Dendritic cell treated with granulocyte-macrophage colony-stimulating factor and Interleukin-4, amounts not matched to agents 40 ng/mL and 50 ng/mL, for 4 days (primary cell): ENCODE measurements around the gene POTEJ.
"Not testable (repeated sequence)": the region's sequence is repeated elsewhere in the genome, so short reads cannot be mapped to it uniquely, and the experiment has no call there.

Experiments
- H3K27ac Mint-ChIP-seq: one replicate; pipeline ENCODE4 v1.8.0; 2022; ENCODE audit warnings: mild to moderate bottlenecking, mixed read lengths
- H3K27me3 Mint-ChIP-seq: one replicate; pipeline ENCODE4 v1.8.0; 2022; ENCODE audit warnings: mild to moderate bottlenecking, mixed read lengths
- H3K36me3 Mint-ChIP-seq: one replicate; pipeline ENCODE4 v1.8.0; 2022; ENCODE audit warnings: low read depth, mixed read lengths
- H3K4me1 Mint-ChIP-seq: one replicate; pipeline ENCODE4 v1.8.0; 2022; ENCODE audit warnings: low read depth, mixed read lengths
- H3K4me3 Mint-ChIP-seq: one replicate; pipeline ENCODE4 v1.8.0; 2022; ENCODE audit warnings: mild to moderate bottlenecking, moderate library complexity, mixed read lengths
- H3K9me3 Mint-ChIP-seq: one replicate; pipeline ENCODE4 v1.8.0; 2022; ENCODE audit warnings: mixed read lengths
- intact Hi-C: fragments of 100-400 bp; cut with micrococcal nuclease; formaldehyde crosslinking; loops from one replicate; pipeline ENCODE4 v1.15.0; 2022

Gene POTEJ

GRCh38 chr2:130611140-130611539 lies at the start of gene POTEJ:
Gene POTEJ, plus strand, starts transcription at chr2:130611440. Its CDS starts 93 bp downstream, at chr2:130611533.
- H3K4me3 Mint-ChIP-seq, H3K27ac Mint-ChIP-seq, H3K9me3 Mint-ChIP-seq, intact Hi-C loops, H3K36me3 Mint-ChIP-seq, H3K4me1 Mint-ChIP-seq, H3K27me3 Mint-ChIP-seq: not testable (repeated sequence)

- H3K27ac Mint-ChIP-seq, H3K27me3 Mint-ChIP-seq, H3K36me3 Mint-ChIP-seq, intact Hi-C loops, H3K9me3 Mint-ChIP-seq, H3K4me1 Mint-ChIP-seq, H3K4me3 Mint-ChIP-seq: not testable (repeated sequence)
These were observed 45.1 kb upstream of the POTEJ start for GRCh38 chr2:130566165-130566564.

GRCh38 chr2:130571929-130572328 lies 39.3 kb upstream of the POTEJ start:
- H3K4me1 Mint-ChIP-seq, H3K27me3 Mint-ChIP-seq, intact Hi-C loops, H3K36me3 Mint-ChIP-seq, H3K4me3 Mint-ChIP-seq, H3K9me3 Mint-ChIP-seq, H3K27ac Mint-ChIP-seq: not testable (repeated sequence)

GRCh38 chr2:130574230-130574629 lies 37.0 kb upstream of the POTEJ start:
- intact Hi-C loops, H3K27me3 Mint-ChIP-seq, H3K36me3 Mint-ChIP-seq, H3K4me3 Mint-ChIP-seq, H3K4me1 Mint-ChIP-seq, H3K9me3 Mint-ChIP-seq, H3K27ac Mint-ChIP-seq: not testable (repeated sequence)

GRCh38 chr2:130576209-130576784 lies 34.9 kb upstream of the POTEJ start:
- H3K27me3 Mint-ChIP-seq, H3K27ac Mint-ChIP-seq, H3K36me3 Mint-ChIP-seq, H3K4me1 Mint-ChIP-seq, H3K4me3 Mint-ChIP-seq, intact Hi-C loops, H3K9me3 Mint-ChIP-seq: not testable (repeated sequence)

GRCh38 chr2:130577559-130577958 lies 33.7 kb upstream of the POTEJ start:
- H3K27ac Mint-ChIP-seq, H3K27me3 Mint-ChIP-seq: not testable (repeated sequence)

GRCh38 chr2:130579121-130579520 lies 32.1 kb upstream of the POTEJ start:
- intact Hi-C loops, H3K4me3 Mint-ChIP-seq, H3K27ac Mint-ChIP-seq, H3K36me3 Mint-ChIP-seq, H3K27me3 Mint-ChIP-seq, H3K4me1 Mint-ChIP-seq, H3K9me3 Mint-ChIP-seq: not testable (repeated sequence)

More at GRCh38 chr2:130577559-130577958, 33.7 kb upstream of the POTEJ start:
- H3K4me3 Mint-ChIP-seq, H3K4me1 Mint-ChIP-seq, intact Hi-C loops, H3K36me3 Mint-ChIP-seq, H3K9me3 Mint-ChIP-seq: not testable (repeated sequence)

- H3K36me3 Mint-ChIP-seq, H3K4me1 Mint-ChIP-seq, H3K4me3 Mint-ChIP-seq, intact Hi-C loops, H3K27ac Mint-ChIP-seq, H3K9me3 Mint-ChIP-seq, H3K27me3 Mint-ChIP-seq: not testable (repeated sequence)
These were observed 29.7 kb upstream of the POTEJ start for GRCh38 chr2:130581491-130581890.

GRCh38 chr2:130582970-130583369 lies 28.3 kb upstream of the POTEJ start:
- H3K27me3 Mint-ChIP-seq, H3K4me1 Mint-ChIP-seq, H3K9me3 Mint-ChIP-seq, H3K4me3 Mint-ChIP-seq, intact Hi-C loops, H3K27ac Mint-ChIP-seq, H3K36me3 Mint-ChIP-seq: not testable (repeated sequence)

- H3K36me3 Mint-ChIP-seq, H3K27ac Mint-ChIP-seq, H3K9me3 Mint-ChIP-seq, H3K27me3 Mint-ChIP-seq, H3K4me3 Mint-ChIP-seq, intact Hi-C loops, H3K4me1 Mint-ChIP-seq: not testable (repeated sequence)
These were observed 27.7 kb upstream of the POTEJ start for GRCh38 chr2:130583582-130583981.

GRCh38 chr2:130584726-130585125 lies 26.5 kb upstream of the POTEJ start:
- H3K36me3 Mint-ChIP-seq, H3K4me3 Mint-ChIP-seq, H3K4me1 Mint-ChIP-seq, H3K27me3 Mint-ChIP-seq, H3K9me3 Mint-ChIP-seq, intact Hi-C loops, H3K27ac Mint-ChIP-seq: not testable (repeated sequence)

- H3K9me3 Mint-ChIP-seq, intact Hi-C loops, H3K4me1 Mint-ChIP-seq, H3K27me3 Mint-ChIP-seq, H3K36me3 Mint-ChIP-seq, H3K27ac Mint-ChIP-seq, H3K4me3 Mint-ChIP-seq: not testable (repeated sequence)
These were observed 22.4 kb upstream of the POTEJ start for GRCh38 chr2:130588688-130589458.

GRCh38 chr2:130590170-130590841 lies 20.9 kb upstream of the POTEJ start:
- H3K27me3 Mint-ChIP-seq, H3K9me3 Mint-ChIP-seq, intact Hi-C loops, H3K36me3 Mint-ChIP-seq, H3K27ac Mint-ChIP-seq, H3K4me1 Mint-ChIP-seq, H3K4me3 Mint-ChIP-seq: not testable (repeated sequence)

GRCh38 chr2:130590842-130591359 lies 20.3 kb upstream of the POTEJ start:
- H3K27ac Mint-ChIP-seq, H3K4me1 Mint-ChIP-seq, intact Hi-C loops, H3K27me3 Mint-ChIP-seq, H3K9me3 Mint-ChIP-seq, H3K4me3 Mint-ChIP-seq, H3K36me3 Mint-ChIP-seq: not testable (repeated sequence)
